ENCODE data around the gene ZNF503. TPM values are rescaled to one million over a fixed set of nuclear protein-coding genes. Genes with fewer than 3 reads are reported as not detected.

Gene ZNF503
- total and polyA plus RNA-seq, 10 of the 15 experiments (the other 5 are each of a cell fraction or from before 2014, with no cell fraction given): 0.05 to 1.1 (median 0.11) TPM; not detected in 1

- TF ChIP-seq MTA2 (IDR thresholded peaks at IDR 0.05; ENCODE audit: low read depth): no peak
Measured at GRCh38 chr10:75350791-75351190, 50.8 kb downstream of the ZNF503 start (continued).

Other genes with a start within 250 kb of the ZNF503 start
- 86.2 and 94.0 TPM in 2 replicates for gene VDAC2, start 191.0 kb downstream of the ZNF503 start, total RNA-seq (2014; rRNA removed)
- 150 and 155 TPM in 2 replicates for gene VDAC2, start 191.0 kb downstream of the ZNF503 start, total RNA-seq (2014; rRNA removed; fragmentation: Illumina TruSeq; extraction: Trizol)
- gene VDAC2, start 191.0 kb downstream of the ZNF503 start, total RNA-seq (2021): 178 and 185 TPM in 2 replicates
- gene VDAC2, start 191.0 kb downstream of the ZNF503 start, polyA plus RNA-seq (2011; rRNA removed): 73.4 and 79.1 TPM in 2 replicates
- gene VDAC2, start 191.0 kb downstream of the ZNF503 start, polyA plus RNA-seq (2014; fragmentation: Illumina TruSeq; extraction: Trizol): 175 and 220 TPM in 2 replicates
- gene VDAC2, start 191.0 kb downstream of the ZNF503 start, polyA plus RNA-seq (2014; fragmentation: Nextera tagmentation; extraction: Ambion mirVana): 100 to 1,000 TPM in 1 of 2 experiments, 10 to 100 TPM in 1; 99.7 to 136 TPM
- gene VDAC2, start 191.0 kb downstream of the ZNF503 start, polyA plus RNA-seq (2014; rRNA removed): 92.2 and 95.9 TPM in 2 replicates
- gene VDAC2, start 191.0 kb downstream of the ZNF503 start, polyA plus RNA-seq (2016; fragmentation: Nextera tagmentation; extraction: Ambion mirVana): 100 to 1,000 TPM; 293 to 294 TPM
- gene COMTD1, start 165.8 kb downstream of the ZNF503 start, total RNA-seq (2014; rRNA removed): 41.0 and 64.3 TPM in 2 replicates
- 4.4 and 6.4 TPM in 2 replicates for gene COMTD1, start 165.8 kb downstream of the ZNF503 start, total RNA-seq (2014; rRNA removed; fragmentation: Illumina TruSeq; extraction: Trizol)
- gene COMTD1, start 165.8 kb downstream of the ZNF503 start, total RNA-seq (2021): 43.2 and 46.3 TPM in 2 replicates
- 3.4 and 8.5 TPM in 2 replicates for gene COMTD1, start 165.8 kb downstream of the ZNF503 start, polyA plus RNA-seq (2011; rRNA removed)
- 2.5 TPM in 1 of 2 replicates, not detected in the other for gene COMTD1, start 165.8 kb downstream of the ZNF503 start, polyA plus RNA-seq (2014; fragmentation: Illumina TruSeq; extraction: Trizol)
- gene COMTD1, start 165.8 kb downstream of the ZNF503 start, polyA plus RNA-seq (2014; fragmentation: Nextera tagmentation; extraction: Ambion mirVana): 1 to 10 TPM in 1 of 2 experiments, under 1 TPM in 1; 0.39 to 3.4 TPM
- gene COMTD1, start 165.8 kb downstream of the ZNF503 start, polyA plus RNA-seq (2014; rRNA removed): 51.8 and 55.0 TPM in 2 replicates
- 10 to 100 TPM; 43.5 to 47.1 TPM for gene COMTD1, start 165.8 kb downstream of the ZNF503 start, polyA plus RNA-seq (2016; fragmentation: Nextera tagmentation; extraction: Ambion mirVana)
- 1.3 TPM in 1 of 2 replicates, not detected in the other for gene LRMDA, start 29.9 kb upstream of the ZNF503 start, total RNA-seq (2014; rRNA removed)
- 0.45 and 0.83 TPM in 2 replicates for gene LRMDA, start 29.9 kb upstream of the ZNF503 start, total RNA-seq (2014; rRNA removed; fragmentation: Illumina TruSeq; extraction: Trizol)
- gene LRMDA, start 29.9 kb upstream of the ZNF503 start, total RNA-seq (2021): not detected in 2 replicates
- gene LRMDA, start 29.9 kb upstream of the ZNF503 start, polyA plus RNA-seq (2011; rRNA removed): 0.54 TPM in 1 of 2 replicates, not detected in the other
- 0.26 and 0.87 TPM in 2 replicates for gene LRMDA, start 29.9 kb upstream of the ZNF503 start, polyA plus RNA-seq (2014; fragmentation: Illumina TruSeq; extraction: Trizol)
- gene LRMDA, start 29.9 kb upstream of the ZNF503 start, polyA plus RNA-seq (2014; fragmentation: Nextera tagmentation; extraction: Ambion mirVana): under 1 TPM in 1 of 2 experiments, not detected in 1; 0.07 TPM
- 0.13 and 0.22 TPM in 2 replicates for gene LRMDA, start 29.9 kb upstream of the ZNF503 start, polyA plus RNA-seq (2014; rRNA removed)
- under 1 TPM in 1 of 2 experiments, not detected in 1; 0.32 TPM for gene LRMDA, start 29.9 kb upstream of the ZNF503 start, polyA plus RNA-seq (2016; fragmentation: Nextera tagmentation; extraction: Ambion mirVana)

Data from GM12878 (cell line).